ENCODE data around the gene KRTAP10-3. TPM values are rescaled to one million over a fixed set of nuclear protein-coding genes. Genes with fewer than 3 reads are reported as not detected.

Gene KRTAP10-3
- total and polyA plus RNA-seq, 2 of the 13 experiments (the other 11 are each of a cell fraction or from before 2014, with no cell fraction given) = not detected

DNA sequence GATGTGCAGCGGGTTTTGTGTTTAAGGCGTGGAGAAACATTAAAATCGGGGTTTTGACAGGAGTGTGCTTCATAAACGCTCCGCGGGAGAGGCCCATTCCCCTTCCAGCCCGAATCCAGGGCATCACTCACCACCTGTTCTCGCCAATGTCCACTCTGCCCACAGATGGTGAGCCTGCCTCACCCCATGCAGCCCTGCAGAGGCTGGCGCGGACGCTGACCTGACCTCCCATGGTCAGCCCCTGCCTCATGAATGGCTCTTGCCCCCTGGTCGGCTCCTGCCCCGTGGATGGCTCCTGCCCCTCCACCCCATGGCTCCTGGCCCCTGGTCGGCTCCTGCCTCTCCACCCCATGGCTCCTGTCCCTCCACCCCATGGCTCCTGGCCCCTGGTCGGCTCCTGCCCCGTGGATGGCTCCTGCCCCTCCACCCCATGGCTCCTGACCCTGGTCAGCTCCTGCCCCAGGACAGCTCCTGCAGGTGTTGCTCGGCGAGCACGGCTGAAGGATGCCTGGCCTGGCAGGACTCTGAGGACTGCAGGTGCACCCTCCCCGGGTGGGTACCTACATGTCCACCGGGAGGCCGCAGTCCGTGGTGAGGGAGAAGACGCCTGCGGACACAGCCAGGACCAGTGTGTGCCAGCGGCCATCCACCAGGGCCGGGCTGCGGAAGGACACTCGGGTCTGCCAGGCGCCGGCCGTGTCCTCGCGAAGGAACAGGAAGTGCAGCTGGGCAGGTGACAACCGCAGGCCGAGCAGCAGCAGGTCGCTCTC, 25.3 kb downstream of the KRTAP10-3 start:
- intact Hi-C loops (cut with micrococcal nuclease; ENCODE audit: unreplicated experiment) = no loop called here
- 73% methylated on average over 24 of the region's 37 CpGs for WGBS (ENCODE audit: low lambda C conversion rate)
- no peak overlapping the region for H2AFZ ChIP-seq (ENCODE audit: low read length)
- H3K36me3 ChIP-seq (replicated peaks in 1 of 2; ENCODE audit: control insufficient read depth in 1 of 2, insufficient read depth in 2 of 2, low read length in 2 of 2) = no peaks in the 10 kb centered on the region
- no peak overlapping the region for H3K27ac ChIP-seq (ENCODE audit: extremely low read length, insufficient read depth, low read length)
- DNase-seq (ENCODE audit: low spot score) (no peak), ATAC-seq (peak; percentile 16; the same call in 2 of the 3 replicates), FAIRE-seq (no peak)
- no TSS peak for BruUV-seq (replicated peaks)
- H3K9ac ChIP-seq (ENCODE audit: insufficient read depth, low read depth, low read length) = no peak overlapping the region
- TF ChIP-seq POLR2AphosphoS5 (IDR thresholded peaks at IDR 0.05; ENCODE audit: low read depth, low read length) (no peak), JARID2 (CRISPR knock-in tag; IDR thresholded peaks at IDR 0.05; ENCODE audit: insufficient replicate concordance) (no peak), ZNF354B (CRISPR knock-in tag; IDR thresholded peaks at IDR 0.05) (no peak)
- TF ChIP-seq, protein P1, sequence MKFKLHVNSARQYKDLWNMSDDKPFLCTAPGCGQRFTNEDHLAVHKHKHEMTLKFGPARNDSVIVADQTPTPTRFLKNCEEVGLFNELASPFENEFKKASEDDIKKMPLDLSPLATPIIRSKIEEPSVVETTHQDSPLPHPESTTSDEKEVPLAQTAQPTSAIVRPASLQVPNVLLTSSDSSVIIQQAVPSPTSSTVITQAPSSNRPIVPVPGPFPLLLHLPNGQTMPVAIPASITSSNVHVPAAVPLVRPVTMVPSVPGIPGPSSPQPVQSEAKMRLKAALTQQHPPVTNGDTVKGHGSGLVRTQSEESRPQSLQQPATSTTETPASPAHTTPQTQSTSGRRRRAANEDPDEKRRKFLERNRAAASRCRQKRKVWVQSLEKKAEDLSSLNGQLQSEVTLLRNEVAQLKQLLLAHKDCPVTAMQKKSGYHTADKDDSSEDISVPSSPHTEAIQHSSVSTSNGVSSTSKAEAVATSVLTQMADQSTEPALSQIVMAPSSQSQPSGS (CRISPR knock-in tag; IDR thresholded peaks at IDR 0.05) = no peak
- CTCF ChIA-PET (ENCODE audit: low intra/inter-chr PET ratio, low total read pairs) = no interaction called here
- peaks cover 0 to 14% of the 10 kb centered on the region in 2 experiments; a peak in 2 of 5 replicates for H3K27me3 ChIP-seq (ENCODE audit: control insufficient read depth in 1 of 2, insufficient read depth in 2 of 2, low read length in 2 of 2)
- H3K79me2 ChIP-seq (ENCODE audit: insufficient read depth, low read length) = no peaks in the 10 kb centered on the region
- H3K4me3 ChIP-seq (replicated peaks in 1 of 3; ENCODE audit: insufficient read depth in 1 of 3, low read depth in 2 of 3, low read length in 3 of 3) = no peak overlapping the region
- no peaks in the 10 kb centered on the region for H4K20me1 ChIP-seq (ENCODE audit: insufficient read depth, low read length)
- in situ Hi-C loops (cut with HindIII; ENCODE audit: extremely low pct_ligation_motif_present, low pct_unique_long_range_greater_than_20kb) = no loop called here
- POLR2A ChIA-PET = no interaction called here
- H3K4me2 ChIP-seq (ENCODE audit: low read depth, low read length) = no peak overlapping the region
- H3K9me3 ChIP-seq (ENCODE audit: low read length) = no peaks in the 10 kb centered on the region
- no peaks in the 10 kb centered on the region for H3K4me1 ChIP-seq (ENCODE audit: insufficient read depth, low read length)

DNA sequence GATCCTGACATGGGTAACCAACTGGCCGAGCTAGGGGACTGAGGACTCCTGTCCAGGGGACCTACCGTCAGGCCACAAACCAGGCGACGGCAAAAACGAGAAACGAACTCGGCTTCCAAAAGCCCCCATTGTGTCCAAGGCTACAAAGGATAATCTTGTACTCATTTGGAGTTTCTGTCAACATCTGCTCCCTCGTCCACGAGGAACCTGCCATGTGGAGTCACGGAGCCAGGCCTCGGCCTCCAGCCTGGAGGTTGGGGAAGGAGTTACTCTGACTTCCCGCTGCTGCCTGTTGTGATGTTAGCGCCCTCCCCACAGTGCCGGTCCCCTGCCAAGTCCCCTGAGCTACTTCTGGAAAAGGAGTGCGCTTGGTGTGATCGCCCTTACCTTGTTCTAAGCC, 25.9 kb downstream of the KRTAP10-3 start:
- Histone ChIP-seq H3K9ac (ENCODE audit: insufficient read depth, low read depth, low read length) (no peak overlapping the region), H3K36me3 (replicated peaks in 1 of 2; ENCODE audit: control insufficient read depth in 1 of 2, insufficient read depth in 2 of 2, low read length in 2 of 2) (no peaks in the 10 kb centered on the region), H3K27me3 (ENCODE audit: control insufficient read depth in 1 of 2, insufficient read depth in 2 of 2, low read length in 2 of 2) (peaks cover 0 to 14% of the 10 kb centered on the region in 2 experiments; a peak in 2 of 5 replicates), H2AFZ (ENCODE audit: low read length) (no peak overlapping the region), H3K4me2 (ENCODE audit: low read depth, low read length) (no peak overlapping the region), H3K27ac (ENCODE audit: extremely low read length, insufficient read depth, low read length) (no peak overlapping the region), H3K4me1 (ENCODE audit: insufficient read depth, low read length) (no peaks in the 10 kb centered on the region), H4K20me1 (ENCODE audit: insufficient read depth, low read length) (no peaks in the 10 kb centered on the region), H3K4me3 (replicated peaks in 1 of 3; ENCODE audit: insufficient read depth in 1 of 3, low read depth in 2 of 3, low read length in 3 of 3) (no peak overlapping the region), H3K79me2 (ENCODE audit: insufficient read depth, low read length) (no peaks in the 10 kb centered on the region), H3K9me3 (ENCODE audit: low read length) (no peaks in the 10 kb centered on the region)
- no peak for DNase-seq (ENCODE audit: low spot score)
- ChIA-PET CTCF (ENCODE audit: low intra/inter-chr PET ratio, low total read pairs) (no interaction called here), POLR2A (no interaction called here)
- in situ Hi-C loops (cut with HindIII; ENCODE audit: extremely low pct_ligation_motif_present, low pct_unique_long_range_greater_than_20kb) (no loop called here), intact Hi-C loops (cut with micrococcal nuclease; ENCODE audit: unreplicated experiment) (no loop called here)
- BruUV-seq (replicated peaks) = no TSS peak
- ATAC-seq = no peak
- no peak for FAIRE-seq
- 63% methylated on average over 15 of the region's 16 CpGs for WGBS (ENCODE audit: low lambda C conversion rate)
- TF ChIP-seq WIZ (CRISPR knock-in tag; IDR thresholded peaks at IDR 0.05) (no peak), ZNF431 (CRISPR knock-in tag; IDR thresholded peaks at IDR 0.05; ENCODE audit: borderline replicate concordance, low read depth) (no peak), RAD21 (CRISPR knock-in tag; IDR thresholded peaks at IDR 0.05) (no peak), CCDC6 (CRISPR knock-in tag; IDR thresholded peaks at IDR 0.05) (no peak), ZNF550 (CRISPR knock-in tag; IDR thresholded peaks at IDR 0.05; ENCODE audit: borderline replicate concordance) (no peak), IRF2 (CRISPR knock-in tag; IDR thresholded peaks at IDR 0.05) (no peak), CBX2 (IDR thresholded peaks at IDR 0.05; ENCODE audit: low read depth, low read length) (no peak), CBX2 (CRISPR knock-in tag; IDR thresholded peaks at IDR 0.05; ENCODE audit: low read depth) (no peak)
- TF ChIP-seq, protein P2, sequence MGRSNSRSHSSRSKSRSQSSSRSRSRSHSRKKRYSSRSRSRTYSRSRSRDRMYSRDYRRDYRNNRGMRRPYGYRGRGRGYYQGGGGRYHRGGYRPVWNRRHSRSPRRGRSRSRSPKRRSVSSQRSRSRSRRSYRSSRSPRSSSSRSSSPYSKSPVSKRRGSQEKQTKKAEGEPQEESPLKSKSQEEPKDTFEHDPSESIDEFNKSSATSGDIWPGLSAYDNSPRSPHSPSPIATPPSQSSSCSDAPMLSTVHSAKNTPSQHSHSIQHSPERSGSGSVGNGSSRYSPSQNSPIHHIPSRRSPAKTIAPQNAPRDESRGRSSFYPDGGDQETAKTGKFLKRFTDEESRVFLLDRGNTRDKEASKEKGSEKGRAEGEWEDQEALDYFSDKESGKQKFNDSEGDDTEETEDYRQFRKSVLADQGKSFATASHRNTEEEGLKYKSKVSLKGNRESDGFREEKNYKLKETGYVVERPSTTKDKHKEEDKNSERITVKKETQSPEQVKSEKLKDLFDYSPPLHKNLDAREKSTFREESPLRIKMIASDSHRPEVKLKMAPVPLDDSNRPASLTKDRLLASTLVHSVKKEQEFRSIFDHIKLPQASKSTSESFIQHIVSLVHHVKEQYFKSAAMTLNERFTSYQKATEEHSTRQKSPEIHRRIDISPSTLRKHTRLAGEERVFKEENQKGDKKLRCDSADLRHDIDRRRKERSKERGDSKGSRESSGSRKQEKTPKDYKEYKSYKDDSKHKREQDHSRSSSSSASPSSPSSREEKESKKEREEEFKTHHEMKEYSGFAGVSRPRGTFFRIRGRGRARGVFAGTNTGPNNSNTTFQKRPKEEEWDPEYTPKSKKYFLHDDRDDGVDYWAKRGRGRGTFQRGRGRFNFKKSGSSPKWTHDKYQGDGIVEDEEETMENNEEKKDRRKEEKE (IDR thresholded peaks at IDR 0.05) = no peak
